HG02763 (cell line): ENCODE results near the gene PPIL4.
"Not testable (repeated sequence)": the region's sequence is repeated elsewhere in the genome, so short reads cannot be mapped to it uniquely, and the experiment has no call there.

Experiments used
- ATAC-seq: cut with Tn5 transposase; IDR thresholded peaks from one replicate; pipeline ENCODE4 v1.9.1; 2021; ENCODE audit warnings: mild to moderate bottlenecking, moderate library complexity; ENCODE audit not compliant: unreplicated experiment

PPIL4 gene

GRCh38 chr6:149462712-149463111, 83.1 kb downstream of the PPIL4 start:
- not testable (repeated sequence) for ATAC-seq

- ATAC-seq: no peak
Measured at GRCh38 chr6:149461670-149462069, 84.2 kb downstream of the PPIL4 start.

GRCh38 chr6:149460249-149460648, 85.6 kb downstream of the PPIL4 start:
- not testable (repeated sequence) for ATAC-seq

GRCh38 chr6:149459761-149460160, 86.1 kb downstream of the PPIL4 start:
- no peak for ATAC-seq

- no peak for ATAC-seq
Measured at GRCh38 chr6:149458806-149459205, 87.0 kb downstream of the PPIL4 start.

GRCh38 chr6:149458196-149458595, 87.6 kb downstream of the PPIL4 start:
- ATAC-seq: no peak

- no peak for ATAC-seq
Measured at GRCh38 chr6:149457316-149457884, 88.4 kb downstream of the PPIL4 start.

- no peak for ATAC-seq
Measured at GRCh38 chr6:149456311-149457021, 89.4 kb downstream of the PPIL4 start.

- ATAC-seq: no peak
Measured at GRCh38 chr6:149455031-149455732, 90.7 kb downstream of the PPIL4 start.
